Fibroblast of lung (primary cell): Measurements from ENCODE around the gene VSIG10L. TPM values are rescaled to one million over a fixed set of nuclear protein-coding genes. Genes with fewer than 3 reads are reported as not detected.

Experiments
- DNase-seq, 2 donors: peaks; one replicate each; pipeline versions ENCODE4 v3.0.0 to v3.0.0-alpha.2; 2010; ENCODE audit warnings: low read depth in 2 of 2
- H2AFZ ChIP-seq: 2 replicates; pipeline ENCODE4 v1.5.1; 2012; ENCODE audit warnings: low read length, control low read depth, inconsistent platforms
- H3K27ac ChIP-seq: 2 replicates; pipeline ENCODE4 v1.5.1; 2011; ENCODE audit warnings: low read length, control low read depth; ENCODE audit not compliant: insufficient read depth
- H3K27me3 ChIP-seq: 2 replicates; pipeline ENCODE4 v1.5.1; 2011; ENCODE audit warnings: mild to moderate bottlenecking, low read length; ENCODE audit not compliant: control insufficient read depth, insufficient read depth
- H3K36me3 ChIP-seq: 2 replicates; pipeline ENCODE4 v1.5.1; 2011; ENCODE audit warnings: low read length; ENCODE audit not compliant: control insufficient read depth, insufficient read depth
- H3K4me1 ChIP-seq: 2 replicates; pipeline ENCODE4 v1.5.1; 2011; ENCODE audit warnings: low read length; ENCODE audit not compliant: control insufficient read depth, insufficient read depth; ENCODE audit errors: extremely low read depth
- H3K4me2 ChIP-seq: 2 replicates; pipeline ENCODE4 v1.5.1; 2011; ENCODE audit warnings: low read length, control low read depth; ENCODE audit not compliant: insufficient read depth; ENCODE audit errors: extremely low read depth
- H3K4me3 ChIP-seq, 4 experiments: fragments of 200-600 bp in 1 of 4; sonication (generic) in 1 of 4; replicated peaks in 1 of 4; 2 replicates each; pipeline ENCODE4 v1.5.1; 2011 to 2016; ENCODE audit warnings: low read length in 4 of 4, low read depth in 3 of 4, mild to moderate bottlenecking in 3 of 4, control low read depth in 2 of 4, inconsistent platforms in 1 of 4, mixed read lengths in 1 of 4; ENCODE audit not compliant: insufficient read depth in 1 of 4; ENCODE audit errors: control extremely low read depth in 1 of 4
- H3K79me2 ChIP-seq: 2 replicates; pipeline ENCODE4 v1.5.1; 2012; ENCODE audit warnings: mild to moderate bottlenecking, low read length, inconsistent platforms; ENCODE audit not compliant: control insufficient read depth, insufficient read depth
- H3K9ac ChIP-seq: 2 replicates; pipeline ENCODE4 v1.5.1; 2011; ENCODE audit warnings: mild to moderate bottlenecking, low read length, control low read depth; ENCODE audit not compliant: insufficient read depth
- H3K9me3 ChIP-seq: 2 replicates; pipeline ENCODE4 v1.5.1; 2012; ENCODE audit warnings: low read depth, low read length; ENCODE audit not compliant: control insufficient read depth, insufficient read depth
- H4K20me1 ChIP-seq: 2 replicates; pipeline ENCODE4 v1.5.1; 2011; ENCODE audit warnings: low read length; ENCODE audit not compliant: control insufficient read depth, insufficient read depth; ENCODE audit errors: extremely low read depth
- EZH2 ChIP-seq: IDR thresholded peaks from 2 replicates; pipeline ENCODE4 v1.5.1; 2012; ENCODE audit warnings: low read length, control low read depth, mild to moderate bottlenecking; ENCODE audit errors: missing control alignments
- polyA plus RNA-seq, 2 donors: library from polyadenylated mRNA; depleted of rRNA in 1 of 2; stranded (reverse) in 1 of 2; unstranded in 1 of 2; fragments of >200 nt; gene quantifications; 2 replicates each; pipeline ENCODE4 v1.2.1, GENCODE V29; 2011 to 2012; ENCODE audit warnings: missing spikeins in 1 of 2
- total RNA-seq: library from RNA; depleted of rRNA; stranded (reverse); fragments of >200 nt; gene quantifications from 2 replicates; pipeline ENCODE4 v1.2.1, GENCODE V29; 2014
- TF ChIP-seq, protein P1 (sequence below), 2 donors: IDR thresholded peaks in 1 of 2; conservative IDR thresholded peaks in 1 of 2; 1 replicate in 1 of 2; 2 replicates in 1 of 2; pipeline ENCODE4 v1.5.1; 2011 to 2012; ENCODE audit warnings: low read length in 2 of 2, control low read depth in 1 of 2, inconsistent platforms in 1 of 2, low read depth in 1 of 2, mild to moderate bottlenecking in 1 of 2

The VSIG10L gene
- total and polyA plus RNA-seq, 2 donors (not counting 1 experiment from before 2014, with no cell fraction given): 0.33 to 0.66 TPM

DNA sequence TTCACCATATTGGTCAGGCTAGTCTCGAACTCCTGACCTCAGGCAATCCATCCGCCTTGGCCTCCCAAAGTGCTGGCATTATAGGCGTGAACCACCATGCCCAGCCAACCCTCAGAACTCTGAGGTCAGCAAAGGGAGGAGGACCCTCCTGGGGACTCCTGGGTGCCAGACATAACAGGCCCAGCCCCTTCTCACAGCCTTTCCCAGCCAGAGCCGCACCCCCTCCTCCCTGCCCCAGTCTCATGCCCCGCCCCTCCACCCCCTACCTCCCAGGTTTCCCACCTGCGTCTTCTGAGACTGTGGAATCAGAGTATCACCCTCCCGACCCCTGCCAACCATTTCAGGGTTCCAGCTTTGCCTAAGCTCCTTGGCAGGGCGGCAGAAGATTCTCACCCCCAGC lies 25.3 kb downstream of the VSIG10L start:
- no peaks in the 10 kb centered on the region for H4K20me1 ChIP-seq
- H3K27ac ChIP-seq: no peak overlapping the region
- no peaks in the 10 kb centered on the region for H3K4me1 ChIP-seq
- TF ChIP-seq, protein P1, sequence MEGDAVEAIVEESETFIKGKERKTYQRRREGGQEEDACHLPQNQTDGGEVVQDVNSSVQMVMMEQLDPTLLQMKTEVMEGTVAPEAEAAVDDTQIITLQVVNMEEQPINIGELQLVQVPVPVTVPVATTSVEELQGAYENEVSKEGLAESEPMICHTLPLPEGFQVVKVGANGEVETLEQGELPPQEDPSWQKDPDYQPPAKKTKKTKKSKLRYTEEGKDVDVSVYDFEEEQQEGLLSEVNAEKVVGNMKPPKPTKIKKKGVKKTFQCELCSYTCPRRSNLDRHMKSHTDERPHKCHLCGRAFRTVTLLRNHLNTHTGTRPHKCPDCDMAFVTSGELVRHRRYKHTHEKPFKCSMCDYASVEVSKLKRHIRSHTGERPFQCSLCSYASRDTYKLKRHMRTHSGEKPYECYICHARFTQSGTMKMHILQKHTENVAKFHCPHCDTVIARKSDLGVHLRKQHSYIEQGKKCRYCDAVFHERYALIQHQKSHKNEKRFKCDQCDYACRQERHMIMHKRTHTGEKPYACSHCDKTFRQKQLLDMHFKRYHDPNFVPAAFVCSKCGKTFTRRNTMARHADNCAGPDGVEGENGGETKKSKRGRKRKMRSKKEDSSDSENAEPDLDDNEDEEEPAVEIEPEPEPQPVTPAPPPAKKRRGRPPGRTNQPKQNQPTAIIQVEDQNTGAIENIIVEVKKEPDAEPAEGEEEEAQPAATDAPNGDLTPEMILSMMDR (conservative IDR thresholded peaks at IDR 0.05 in 1 of 2, IDR thresholded peaks at IDR 0.05 in 1 of 2; ENCODE audit: low read depth in 1 of 2, low read length in 2 of 2): no peak
- H3K9me3 ChIP-seq: no peaks in the 10 kb centered on the region
- no peak overlapping the region for H3K4me2 ChIP-seq
- no peak overlapping the region for H2AFZ ChIP-seq
- H3K27me3 ChIP-seq: no peaks in the 10 kb centered on the region
- no peak overlapping the region for H3K4me3 ChIP-seq
- no peaks in the 10 kb centered on the region for H3K79me2 ChIP-seq
- H3K9ac ChIP-seq: no peak overlapping the region
- no peaks in the 10 kb centered on the region for H3K36me3 ChIP-seq
- no peak for DNase-seq

DNA sequence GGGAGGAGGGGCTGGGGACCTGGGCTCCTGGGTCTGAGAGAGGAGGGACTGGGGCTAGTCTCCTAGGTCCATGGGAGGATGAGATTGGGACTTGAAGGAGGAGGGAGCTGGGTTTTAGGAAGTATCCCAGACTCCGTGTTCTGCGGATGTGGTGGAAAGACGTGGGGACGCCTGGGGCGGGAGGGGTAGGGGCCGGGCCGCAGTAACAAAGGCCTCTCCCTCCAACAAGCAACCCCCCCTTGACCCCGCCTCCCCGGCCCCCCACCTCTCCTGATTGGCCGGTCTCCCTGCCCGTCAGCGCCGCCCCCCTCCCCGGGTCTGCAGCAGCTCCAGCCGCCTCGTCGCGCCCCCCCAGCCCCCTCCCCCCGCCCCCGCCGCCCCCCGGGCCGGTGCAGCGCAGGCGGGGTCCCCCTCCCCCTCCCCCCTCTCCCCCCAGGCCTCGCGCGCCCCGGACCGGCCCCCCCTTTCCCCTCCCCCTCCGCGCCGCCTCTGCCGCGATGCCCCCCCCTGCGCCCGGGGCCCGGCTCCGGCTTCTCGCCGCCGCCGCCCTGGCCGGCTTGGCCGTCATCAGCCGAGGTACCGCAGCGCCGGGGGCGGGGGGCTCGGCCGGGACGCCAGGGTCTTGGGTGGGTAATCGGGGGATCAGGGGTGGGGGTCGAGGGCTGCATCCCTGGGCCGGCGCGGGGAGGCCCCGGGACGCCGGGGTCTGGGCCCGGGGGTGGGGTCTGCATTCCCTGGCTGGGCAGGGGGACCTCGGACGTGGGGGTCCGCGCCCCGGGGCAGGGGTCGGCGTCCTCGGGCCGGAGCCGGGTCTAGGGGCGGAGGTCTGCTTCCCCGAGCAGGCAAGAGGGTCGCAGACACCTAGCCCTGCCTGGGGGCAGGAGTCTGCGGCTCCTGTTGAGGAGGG lies 30.3 kb downstream of the VSIG10L start, which contains the start of gene IGLON5:
TSS of gene IGLON5 (plus strand) at position 294 of the 907 bp plus-strand sequence. CDS start at position 498, 204 bp downstream.
- TF ChIP-seq, protein P1 (conservative IDR thresholded peaks at IDR 0.05 in 1 of 2, IDR thresholded peaks at IDR 0.05 in 1 of 2; ENCODE audit: low read depth in 1 of 2, low read length in 2 of 2): no peak
- no peak within 1 kb of the TSS for H3K9ac ChIP-seq
- no peaks in the 10 kb centered on the region for H3K9me3 ChIP-seq
- no peak within 1 kb of the TSS for H3K27ac ChIP-seq
- H3K36me3 ChIP-seq: no peaks in the 10 kb centered on the region
- H2AFZ ChIP-seq: no peak within 1 kb of the TSS
- H3K4me1 ChIP-seq: no peaks in the 10 kb centered on the region
- H3K4me2 ChIP-seq: no peak within 1 kb of the TSS
- no peaks in the 10 kb centered on the region for H4K20me1 ChIP-seq
- no peak for DNase-seq
- no peak within 1 kb of the TSS for H3K4me3 ChIP-seq
- no peaks in the 10 kb centered on the region for H3K79me2 ChIP-seq
- H3K27me3 ChIP-seq: no peaks in the 10 kb centered on the region

DNA sequence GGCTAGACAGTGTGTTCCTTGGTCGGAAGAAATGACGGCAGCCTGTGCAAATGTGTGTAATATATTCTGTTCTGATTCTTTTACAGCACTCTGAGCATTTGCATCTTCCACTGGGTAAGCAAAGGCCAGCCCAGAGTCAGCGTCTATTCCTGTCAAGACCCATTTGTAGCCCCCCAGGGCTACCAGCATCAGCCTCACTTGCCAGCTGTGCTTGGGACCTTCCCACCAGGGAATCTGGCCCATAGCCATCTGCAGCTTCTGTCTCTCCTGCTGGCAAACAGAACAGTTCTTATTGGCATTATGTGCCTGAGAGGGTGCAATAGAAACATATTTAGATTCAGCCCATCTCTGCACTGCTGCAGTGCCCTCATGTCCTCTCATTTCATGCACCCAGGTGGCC lies 36.5 kb downstream of the VSIG10L start:
- TF ChIP-seq, protein P1 (conservative IDR thresholded peaks at IDR 0.05 in 1 of 2, IDR thresholded peaks at IDR 0.05 in 1 of 2; ENCODE audit: low read depth in 1 of 2, low read length in 2 of 2): no peak
- no peak for TF ChIP-seq EZH2
- Histone ChIP-seq H3K9me3 (no peaks in the 10 kb centered on the region), H3K79me2 (no peaks in the 10 kb centered on the region), H3K9ac (no peak overlapping the region), H4K20me1 (no peaks in the 10 kb centered on the region), H3K4me2 (no peak overlapping the region), H3K27ac (no peak overlapping the region), H2AFZ (no peak overlapping the region), H3K4me3 (no peak overlapping the region), H3K4me1 (no peaks in the 10 kb centered on the region), H3K36me3 (no peaks in the 10 kb centered on the region), H3K27me3 (no peaks in the 10 kb centered on the region)
- no peak for DNase-seq
